MM.1S (cell line): ENCODE results near the gene SERP1.

Experiments
- CTCF ChIP-seq: fragments of 300-600 bp; sonication (generic); IDR thresholded peaks from 2 replicates; pipeline ENCODE4 v1.5.1; 2016; ENCODE audit warnings: antibody characterized with exemption, low read length, mixed read lengths
- EZH2 ChIP-seq: fragments of 300-600 bp; sonication (generic); optimal IDR thresholded peaks from 2 replicates; pipeline ENCODE3; 2017; ENCODE audit warnings: low read depth, mild to moderate bottlenecking, antibody characterized with exemption, low read length, mixed read lengths
- EZH2phosphoT487 ChIP-seq: fragments of 300-600 bp; sonication (generic); IDR thresholded peaks from 2 replicates; pipeline ENCODE4 v1.6.1; 2018; ENCODE audit warnings: antibody characterized with exemption, low read length

- TF ChIP-seq CTCF, result no peak
- no peak for TF ChIP-seq EZH2
- no peak for TF ChIP-seq EZH2phosphoT487
Measured at GRCh38 chr3:150555859-150556436, 9.7 kb upstream of the SERP1 start.
